Mucosa of stomach (tissue), 1 donor: ENCODE data around the gene GHDC.
"Not testable (repeated sequence)": the region's sequence is repeated elsewhere in the genome, so short reads cannot be mapped to it uniquely, and the experiment has no call there.

Experiments used
- H3K27me3 ChIP-seq: one replicate; pipeline ENCODE4 v1.7.0; 2013; ENCODE audit warnings: mild to moderate bottlenecking, low read length; ENCODE audit not compliant: control insufficient read depth, insufficient read depth
- H3K36me3 ChIP-seq: one replicate; pipeline ENCODE4 v1.7.0; 2013; ENCODE audit warnings: low read length; ENCODE audit not compliant: control insufficient read depth, insufficient read depth
- H3K4me1 ChIP-seq: one replicate; pipeline ENCODE4 v1.7.0; 2013; ENCODE audit warnings: mild to moderate bottlenecking, low read length; ENCODE audit not compliant: control insufficient read depth, insufficient read depth
- H3K4me3 ChIP-seq: one replicate; pipeline ENCODE4 v1.7.0; 2013; ENCODE audit warnings: low read length
- H3K9ac ChIP-seq: one replicate; pipeline ENCODE4 v1.7.0; 2013; ENCODE audit warnings: mild to moderate bottlenecking, low read length, moderate library complexity
- H3K9me3 ChIP-seq: one replicate; pipeline ENCODE4 v1.7.0; 2013; ENCODE audit warnings: mild to moderate bottlenecking, low read length, moderate library complexity; ENCODE audit not compliant: control insufficient read depth
- donor health status: Pancreatic carcinoma.

Gene GHDC

DNA sequence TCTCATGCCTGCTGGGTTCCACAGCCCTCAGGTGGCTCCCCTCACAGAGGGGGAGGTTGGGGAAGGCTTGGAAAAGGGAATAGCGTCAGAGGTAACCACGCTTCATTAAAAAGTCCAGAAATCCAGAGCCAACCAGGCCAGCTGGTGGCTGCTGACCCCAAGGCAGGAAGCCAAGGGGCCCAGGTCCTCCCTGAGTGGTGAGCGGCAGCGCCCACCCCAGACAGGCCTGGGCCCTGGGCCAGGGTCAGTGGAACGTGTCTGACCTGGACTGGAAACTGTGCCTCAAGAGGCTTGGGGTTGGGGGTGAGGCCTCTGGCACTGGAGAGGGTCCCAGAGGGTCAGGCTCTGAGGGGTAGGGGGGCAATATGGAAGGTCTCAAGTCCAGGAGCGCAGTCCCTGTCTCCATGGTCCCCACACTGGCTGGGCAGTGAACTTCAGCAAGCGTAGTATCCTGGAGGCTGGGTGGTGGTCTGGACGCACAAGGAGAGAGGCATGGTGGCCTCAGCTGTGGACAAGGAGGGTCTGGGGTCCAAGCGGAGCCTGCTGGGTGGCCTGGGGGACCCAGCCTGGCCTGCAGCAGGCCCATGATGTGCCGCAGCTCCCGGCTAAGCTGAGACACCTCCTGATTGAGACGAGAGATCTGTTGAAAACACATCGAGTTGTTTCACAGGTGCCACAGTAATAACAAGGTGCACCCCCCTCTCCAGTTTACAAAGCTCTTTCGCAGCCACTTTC, 34.3 kb downstream of the GHDC start:
- Histone ChIP-seq H3K36me3 (no peaks in the 10 kb centered on the region), H3K4me1 (no peaks in the 10 kb centered on the region), H3K27me3 (no peaks in the 10 kb centered on the region), H3K9me3 (no peaks in the 10 kb centered on the region), H3K9ac (no peak overlapping the region), H3K4me3 (no peak overlapping the region)

DNA sequence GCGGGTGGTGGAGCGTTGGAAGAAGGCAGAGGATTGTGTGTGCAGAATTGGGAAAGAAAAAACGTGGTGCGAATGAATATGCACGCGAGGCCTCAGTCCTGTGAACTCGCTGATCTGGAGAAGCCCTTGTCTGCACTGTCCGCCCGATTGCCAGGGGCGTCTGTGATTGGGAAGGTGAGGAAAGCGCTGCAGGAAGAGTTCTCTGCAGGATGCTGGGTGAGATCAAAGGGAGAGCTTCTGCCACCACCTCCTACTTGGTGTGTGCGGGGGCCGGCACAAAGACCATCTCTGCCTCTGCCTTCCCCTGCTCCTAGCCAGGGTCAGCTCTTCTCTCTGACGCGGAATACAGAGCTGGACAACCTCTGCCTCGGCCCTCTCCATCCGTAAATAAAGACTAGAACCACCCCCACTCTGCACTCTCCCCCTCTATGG, 38.7 kb downstream of the GHDC start:
- Histone ChIP-seq H3K27me3 (no peaks in the 10 kb centered on the region), H3K4me3 (peak overlapping the region; percentile 20), H3K36me3 (no peaks in the 10 kb centered on the region), H3K9ac (peak overlapping the region; percentile 30), H3K9me3 (no peaks in the 10 kb centered on the region), H3K4me1 (peaks cover 9% of the 10 kb centered on the region)

- H3K36me3 ChIP-seq = no peaks in the 10 kb centered on the region
- H3K9me3 ChIP-seq = no peaks in the 10 kb centered on the region
- H3K4me1 ChIP-seq = peaks cover 10% of the 10 kb centered on the region
- peak overlapping the region; percentile 52 for H3K4me3 ChIP-seq
- peak overlapping the region; percentile 94 for H3K9ac ChIP-seq
- H3K27me3 ChIP-seq = no peaks in the 10 kb centered on the region
These were observed 40.2 kb downstream of the GHDC start for GRCh38 chr17:42153919-42154742.

DNA sequence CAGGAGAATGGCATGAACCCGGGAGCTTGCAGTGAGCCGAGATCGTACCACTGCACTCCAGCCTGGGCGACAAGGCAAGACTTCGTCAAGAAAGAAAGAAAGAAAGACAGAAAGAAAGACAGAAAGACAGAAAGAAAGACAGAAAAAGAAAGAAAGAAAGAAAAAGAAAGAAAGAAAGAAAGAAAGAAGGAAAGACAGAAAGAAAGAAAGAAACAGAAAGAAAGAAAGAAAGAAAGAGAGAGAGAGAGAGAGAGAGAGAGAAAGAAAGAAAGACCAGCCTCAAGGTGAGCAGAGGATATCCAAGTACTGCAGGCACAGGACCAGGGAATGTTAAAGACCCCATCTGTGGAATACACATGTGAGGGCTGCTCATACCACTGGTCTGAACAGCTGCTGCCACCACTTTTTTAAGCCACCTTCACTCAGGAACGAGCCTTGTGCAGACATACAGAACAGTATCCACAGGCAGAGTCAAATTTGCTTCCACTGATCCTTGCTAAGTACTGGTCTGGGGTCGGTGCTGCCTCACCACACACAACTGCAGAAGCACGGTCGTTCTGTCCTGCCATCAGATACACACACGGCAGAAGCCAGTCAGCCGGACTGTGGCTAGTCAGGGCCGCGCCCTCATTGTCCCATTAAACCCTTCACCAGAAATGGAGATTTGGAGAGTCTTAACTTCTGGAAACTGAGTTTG, 47.2 kb downstream of the GHDC start:
- Histone ChIP-seq H3K9me3 (no peaks in the 10 kb centered on the region), H3K9ac (no peak overlapping the region), H3K4me1 (peaks cover 30% of the 10 kb centered on the region), H3K36me3 (no peaks in the 10 kb centered on the region), H3K27me3 (no peaks in the 10 kb centered on the region), H3K4me3 (no peak overlapping the region)

- not testable (repeated sequence) for H3K27me3 ChIP-seq, H3K9ac ChIP-seq, H3K9me3 ChIP-seq, H3K4me3 ChIP-seq, H3K36me3 ChIP-seq
- H3K4me1 ChIP-seq = peaks cover 32% of the 10 kb centered on the region
These were observed 51.2 kb downstream of the GHDC start for GRCh38 chr17:42143138-42143537.

DNA sequence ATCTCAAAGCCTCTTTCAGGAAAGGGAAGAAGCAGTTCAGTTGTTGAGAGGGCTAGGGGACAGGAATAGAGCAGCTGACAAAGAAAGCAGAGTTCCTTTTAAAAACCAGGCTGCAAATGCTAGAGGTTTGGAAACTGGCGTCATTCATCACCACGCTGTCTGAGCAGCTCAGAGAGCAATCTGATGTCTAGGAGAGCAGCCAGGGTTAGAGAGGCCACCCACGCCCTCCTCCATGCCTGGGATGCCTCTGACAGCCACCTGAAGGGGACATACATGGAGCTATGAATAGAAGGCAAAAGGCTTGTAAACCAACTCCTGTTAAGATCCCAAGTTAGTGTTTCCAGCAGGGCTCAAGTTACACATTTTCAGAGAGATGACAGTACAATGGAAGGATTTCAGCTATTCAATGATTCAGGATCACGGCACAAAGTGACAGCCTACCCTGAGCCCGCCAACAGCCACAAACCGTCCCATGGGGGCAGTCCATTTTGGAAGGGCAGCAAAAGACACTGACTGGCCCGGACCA, 51.9 kb downstream of the GHDC start:
- Histone ChIP-seq H3K36me3 (no peaks in the 10 kb centered on the region), H3K9me3 (no peaks in the 10 kb centered on the region), H3K4me1 (peaks cover 33% of the 10 kb centered on the region), H3K4me3 (no peak overlapping the region), H3K27me3 (no peaks in the 10 kb centered on the region), H3K9ac (no peak overlapping the region)

GRCh38 chr17:42141382-42141781, 52.9 kb downstream of the GHDC start:
- no peak overlapping the region for H3K9ac ChIP-seq
- no peak overlapping the region for H3K4me3 ChIP-seq
- no peaks in the 10 kb centered on the region for H3K9me3 ChIP-seq
- H3K36me3 ChIP-seq = no peaks in the 10 kb centered on the region
- peaks cover 39% of the 10 kb centered on the region for H3K4me1 ChIP-seq
- no peaks in the 10 kb centered on the region for H3K27me3 ChIP-seq

DNA sequence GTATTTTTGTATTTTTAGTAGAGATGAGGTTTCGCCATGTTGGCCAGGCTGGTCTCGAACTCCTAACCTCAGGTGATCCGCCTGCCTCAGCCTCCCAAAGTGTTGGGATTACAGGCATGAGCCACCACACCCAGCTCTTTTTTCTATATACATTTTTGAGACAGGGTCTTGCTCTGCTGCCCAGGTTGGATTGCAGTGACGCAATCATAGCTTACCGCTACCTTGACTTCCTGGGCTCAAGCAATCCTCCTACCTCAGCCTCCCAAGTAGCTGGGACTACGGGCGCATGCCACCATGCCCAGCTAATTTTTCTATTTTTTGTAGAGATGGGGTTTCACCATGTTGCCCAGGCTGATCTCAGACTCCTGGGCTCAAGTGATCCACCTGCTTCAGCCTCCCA, 53.6 kb downstream of the GHDC start:
- H3K9me3 ChIP-seq, H3K4me3 ChIP-seq, H3K27me3 ChIP-seq, H3K36me3 ChIP-seq, H3K9ac ChIP-seq: not testable (repeated sequence)
- peaks cover 46% of the 10 kb centered on the region for H3K4me1 ChIP-seq
